HepG2 (cell line): Measurements from ENCODE around the gene SYT1. TPM values are rescaled to one million over a fixed set of nuclear protein-coding genes. Genes with fewer than 3 reads are reported as not detected.

Experiments used
- ATAC-seq: fragments of 200-7000 bp; cut with Tn5 transposase; 3 replicates; pipeline ENCODE4 v1.9.1; 2020; ENCODE audit warnings: mild to moderate bottlenecking, moderate library complexity
- BruUV-seq: library from RNA; stranded (reverse); fragments of 400-500 nt; replicated peaks from 2 replicates; lab custom pipeline; 2021; lab: Mats Ljungman, UMichigan
- CTCF ChIA-PET: fragments of 300-600 bp; formaldehyde crosslinking; extraction: SDS; loops from one replicate; lab custom pipeline; 2021; ENCODE audit warnings: low total read pairs, inconsistent platforms, low intra/inter-chr PET ratio; lab: Yijun Ruan, JAX
- POLR2A ChIA-PET: fragments of 350-600 bp; sonication (Branson Sonifier 250); formaldehyde crosslinking; loops from one replicate; lab custom pipeline; 2020; ENCODE audit warnings: antibody characterized with exemption, inconsistent platforms; lab: Yijun Ruan, JAX
- DNase-seq: peaks from one replicate; pipeline ENCODE4 v3.0.0-alpha.2; 2015; ENCODE audit warnings: low spot score
- FAIRE-seq: peaks from 3 replicates; lab custom pipeline; 2011; peaks lifted over from hg19 to GRCh38; lab: Jason Lieb, UNC
- H2AFZ ChIP-seq: one replicate; pipeline ENCODE4 v1.6.1; 2011; ENCODE audit warnings: low read length, inconsistent platforms
- H3K27ac ChIP-seq: fragments of 300-600 bp; 3 replicates; pipeline ENCODE4 v1.8.0; 2011; ENCODE audit warnings: mixed run types, mild to moderate bottlenecking, mixed read lengths, low read length, inconsistent platforms; ENCODE audit not compliant: insufficient read depth; ENCODE audit errors: extremely low read length
- H3K27me3 ChIP-seq, 2 experiments: fragments of 200-600 bp in 1 of 2; 2 replicates in 1 of 2; 3 replicates in 1 of 2; pipeline versions ENCODE4 v1.6.0 to v1.8.0; 2011; ENCODE audit warnings: low read length in 2 of 2, mild to moderate bottlenecking in 2 of 2, moderate library complexity in 2 of 2, inconsistent platforms in 1 of 2; ENCODE audit not compliant: insufficient read depth in 2 of 2, control insufficient read depth in 1 of 2
- H3K36me3 ChIP-seq, 2 experiments: fragments of 200-600 bp in 1 of 2; replicated peaks in 1 of 2; 2 replicates in 1 of 2; 3 replicates in 1 of 2; pipeline versions ENCODE4 v1.5.1 to v1.8.0; 2011; ENCODE audit warnings: low read length in 2 of 2, inconsistent platforms in 1 of 2; ENCODE audit not compliant: insufficient read depth in 2 of 2, control insufficient read depth in 1 of 2
- H3K4me1 ChIP-seq: 2 replicates; pipeline ENCODE4 v1.5.1; 2012; ENCODE audit warnings: low read length, inconsistent platforms; ENCODE audit not compliant: insufficient read depth
- H3K4me2 ChIP-seq: 2 replicates; pipeline ENCODE4 v1.6.0; 2011; ENCODE audit warnings: low read depth, low read length, inconsistent platforms
- H3K4me3 ChIP-seq, 3 experiments: fragments of 200-600 bp in 1 of 3; sonication (generic), shearing (Covaris generic) in 1 of 3; replicated peaks in 1 of 3; 2 replicates each; pipeline ENCODE4 v1.5.1; 2011 to 2016; ENCODE audit warnings: low read length in 3 of 3, inconsistent platforms in 2 of 3, low read depth in 2 of 3, mild to moderate bottlenecking in 2 of 3, control low read depth in 1 of 3, mixed read lengths in 1 of 3; ENCODE audit not compliant: insufficient read depth in 1 of 3
- H3K79me2 ChIP-seq: one replicate; pipeline ENCODE4 v1.6.1; 2011; ENCODE audit warnings: low read length, inconsistent platforms; ENCODE audit not compliant: insufficient read depth
- H3K9ac ChIP-seq: 2 replicates; pipeline ENCODE4 v1.6.0; 2011; ENCODE audit warnings: mild to moderate bottlenecking, low read depth, low read length, inconsistent platforms; ENCODE audit not compliant: insufficient read depth
- H3K9me3 ChIP-seq: 2 replicates; pipeline ENCODE4 v1.5.1; 2012; ENCODE audit warnings: mild to moderate bottlenecking, low read length
- H4K20me1 ChIP-seq: 2 replicates; pipeline ENCODE4 v1.6.0; 2011; ENCODE audit warnings: inconsistent platforms, mild to moderate bottlenecking, low read length, moderate library complexity; ENCODE audit not compliant: insufficient read depth
- HOXA3 ChIP-seq: sonication (generic); formaldehyde crosslinking; IDR thresholded peaks from 2 replicates; pipeline ENCODE4 v1.5.0; 2020; ENCODE audit warnings: missing genetic modification reagents
- ISL2 ChIP-seq: sonication (generic); formaldehyde crosslinking; IDR thresholded peaks from 2 replicates; pipeline ENCODE4 v1.5.0; 2020; ENCODE audit warnings: missing genetic modification reagents
- MEIS1 ChIP-seq: sonication (generic); formaldehyde crosslinking; IDR thresholded peaks from 2 replicates; pipeline ENCODE4 v1.9.0; 2021; ENCODE audit warnings: mild to moderate bottlenecking, missing genetic modification reagents, moderate library complexity, borderline replicate concordance
- MIER3 ChIP-seq: IDR thresholded peaks from 2 replicates; pipeline ENCODE4 v1.6.1; 2016; ENCODE audit warnings: missing compliant biosample characterization, borderline replicate concordance
- MXI1 ChIP-seq: IDR thresholded peaks from 3 replicates; pipeline ENCODE4 v1.6.1; 2012; ENCODE audit warnings: low read depth, low read length, inconsistent platforms, borderline replicate concordance
- NCOR1 ChIP-seq: fragments of 200-600 bp; sonication (generic); IDR thresholded peaks from 2 replicates; pipeline ENCODE4 v1.7.0; 2017; ENCODE audit warnings: antibody characterized with exemption, low read length, borderline replicate concordance
- POLR2AphosphoS5 ChIP-seq: IDR thresholded peaks from 2 replicates; pipeline ENCODE4 v1.6.1; 2012; ENCODE audit warnings: low read depth, low read length
- SRSF4 ChIP-seq: fragments of 200-400 bp; formaldehyde crosslinking; IDR thresholded peaks from one replicate; pipeline ENCODE4 v1.6.1; 2018; ENCODE audit warnings: mild to moderate bottlenecking, low read depth, low read length, moderate library complexity; ENCODE audit not compliant: poor library complexity, severe bottlenecking
- STAG1 ChIP-seq: sonication (generic); formaldehyde crosslinking; IDR thresholded peaks from 2 replicates; pipeline ENCODE4 v1.4.0; 2020; ENCODE audit warnings: missing genetic modification reagents
- THRA ChIP-seq: sonication (generic); formaldehyde crosslinking; IDR thresholded peaks from 2 replicates; pipeline ENCODE4 v1.4.0; 2020; ENCODE audit warnings: missing genetic modification reagents, borderline replicate concordance
- ZNF33A ChIP-seq: sonication (generic); formaldehyde crosslinking; IDR thresholded peaks from 2 replicates; pipeline ENCODE4 v1.5.1; 2020; ENCODE audit warnings: missing genetic modification reagents, mild to moderate bottlenecking, moderate library complexity, borderline replicate concordance
- ZNF720 ChIP-seq: sonication (generic); formaldehyde crosslinking; IDR thresholded peaks from 2 replicates; pipeline ENCODE4 v1.4.0; 2020; ENCODE audit warnings: missing genetic modification reagents
- ZNF761 ChIP-seq: sonication (generic); formaldehyde crosslinking; conservative IDR thresholded peaks from 2 replicates; pipeline ENCODE4 v1.4.0; 2020; ENCODE audit warnings: mild to moderate bottlenecking, missing genetic modification reagents
- WGBS: methylation state at CpG from one replicate; pipeline ENCODE4 v1.1.6; 2017; ENCODE audit warnings: low lambda C conversion rate; 5-methylcytosine and 5-hydroxymethylcytosine counted together
- in situ Hi-C: cut with HindIII; loops from 2 replicates; pipeline ENCODE4 v1.10.0; 2017; ENCODE audit warnings: low pct_unique_long_range_greater_than_20kb; ENCODE audit not compliant: extremely low pct_ligation_motif_present
- intact Hi-C: fragments of 100-400 bp; cut with micrococcal nuclease; formaldehyde crosslinking; loops from one replicate; pipeline ENCODE4 v1.10.0; 2022; ENCODE audit not compliant: unreplicated experiment
- polyA plus RNA-seq, 8 experiments: library from polyadenylated mRNA; depleted of rRNA in 3 of 8; stranded (reverse) in 7 of 8; unstranded in 1 of 8; fragments of >200 nt; fragmentation: Illumina TruSeq in 4 of 8; extraction: Trizol in 4 of 8; gene quantifications; 2 replicates each; pipeline versions ENCODE4 v1.2.1 to v1.2.3, GENCODE V29; 2011 to 2016; ENCODE audit warnings: low read depth in 4 of 8, missing spikeins in 1 of 8, mixed read lengths in 1 of 8; ENCODE audit not compliant: insufficient read depth in 1 of 8
- total RNA-seq, 5 experiments: library from RNA; depleted of rRNA; stranded (reverse); fragments of >200 nt; fragmentation: Illumina TruSeq; extraction: Trizol; gene quantifications; 2 replicates each; pipeline ENCODE4 v1.2.3, GENCODE V29; 2016; ENCODE audit warnings: low read depth in 1 of 5
- TF ChIP-seq, protein P1 (sequence below): sonication (generic); formaldehyde crosslinking; IDR thresholded peaks from 2 replicates; pipeline ENCODE4 v1.4.0; 2020; ENCODE audit warnings: missing genetic modification reagents, borderline replicate concordance

SYT1 gene
- total and polyA plus RNA-seq, 2 of the 13 experiments (the other 11 are each of a cell fraction or from before 2014, with no cell fraction given) = not detected

GRCh38 chr12:79482921-79483320 lies 618.3 kb downstream of the SYT1 start:
- intact Hi-C loops = no loop called here
- Histone ChIP-seq H3K4me2 (no peak overlapping the region), H3K27ac (no peak overlapping the region), H2AFZ (no peak overlapping the region), H3K79me2 (no peaks in the 10 kb centered on the region), H3K27me3 (no peaks in the 10 kb centered on the region), H3K9me3 (no peaks in the 10 kb centered on the region), H3K36me3 (no peaks in the 10 kb centered on the region)
- POLR2A ChIA-PET = no interaction called here
- in situ Hi-C loops = no loop called here
- WGBS = 6% methylated on average over 2 of the region's 2 CpGs
- FAIRE-seq = no peak
- no peak for DNase-seq
- TF ChIP-seq MEIS1 = no peak
- no peak for TF ChIP-seq ZNF720 (CRISPR knock-in tag)
- no peak for TF ChIP-seq HOXA3 (CRISPR knock-in tag)
- TF ChIP-seq MIER3 = no peak
- no peak for TF ChIP-seq ZNF33A (CRISPR knock-in tag)
- TF ChIP-seq THRA (CRISPR knock-in tag) = no peak
- TF ChIP-seq MXI1 = no peak
- TF ChIP-seq ISL2 = no peak
- TF ChIP-seq ZNF761 (CRISPR knock-in tag) = no peak
- TF ChIP-seq, protein P1, sequence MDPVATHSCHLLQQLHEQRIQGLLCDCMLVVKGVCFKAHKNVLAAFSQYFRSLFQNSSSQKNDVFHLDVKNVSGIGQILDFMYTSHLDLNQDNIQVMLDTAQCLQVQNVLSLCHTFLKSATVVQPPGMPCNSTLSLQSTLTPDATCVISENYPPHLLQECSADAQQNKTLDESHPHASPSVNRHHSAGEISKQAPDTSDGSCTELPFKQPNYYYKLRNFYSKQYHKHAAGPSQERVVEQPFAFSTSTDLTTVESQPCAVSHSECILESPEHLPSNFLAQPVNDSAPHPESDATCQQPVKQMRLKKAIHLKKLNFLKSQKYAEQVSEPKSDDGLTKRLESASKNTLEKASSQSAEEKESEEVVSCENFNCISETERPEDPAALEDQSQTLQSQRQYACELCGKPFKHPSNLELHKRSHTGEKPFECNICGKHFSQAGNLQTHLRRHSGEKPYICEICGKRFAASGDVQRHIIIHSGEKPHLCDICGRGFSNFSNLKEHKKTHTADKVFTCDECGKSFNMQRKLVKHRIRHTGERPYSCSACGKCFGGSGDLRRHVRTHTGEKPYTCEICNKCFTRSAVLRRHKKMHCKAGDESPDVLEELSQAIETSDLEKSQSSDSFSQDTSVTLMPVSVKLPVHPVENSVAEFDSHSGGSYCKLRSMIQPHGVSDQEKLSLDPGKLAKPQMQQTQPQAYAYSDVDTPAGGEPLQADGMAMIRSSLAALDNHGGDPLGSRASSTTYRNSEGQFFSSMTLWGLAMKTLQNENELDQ (CRISPR knock-in tag) = no peak
- no peak for TF ChIP-seq SRSF4
- TF ChIP-seq STAG1 = no peak
- no peak for TF ChIP-seq POLR2AphosphoS5
- no peak for TF ChIP-seq NCOR1
- TF ChIP-seq, all 625 proteins: peak for 0
- BruUV-seq = no TSS peak
- Histone ChIP-seq H3K4me3 (no peak overlapping the region), H3K4me1 (peaks cover 10% of the 10 kb centered on the region; the same call in 1 of the 2 replicates), H3K9ac (no peak overlapping the region), H4K20me1 (no peaks in the 10 kb centered on the region)
- CTCF ChIA-PET = no interaction called here
- ATAC-seq = no peak
